SH-SY5Y (cell line): ENCODE data around the gene TICAM2.

Experiments
- GATA2 ChIP-seq: IDR thresholded peaks from 2 replicates; pipeline ENCODE4 v1.6.1; 2011; ENCODE audit warnings: mild to moderate bottlenecking, low read depth, low read length
- GATA3 ChIP-seq: IDR thresholded peaks from 2 replicates; pipeline ENCODE4 v1.6.1; 2011; ENCODE audit warnings: low read depth, mild to moderate bottlenecking, low read length, moderate library complexity

Gene TICAM2

DNA sequence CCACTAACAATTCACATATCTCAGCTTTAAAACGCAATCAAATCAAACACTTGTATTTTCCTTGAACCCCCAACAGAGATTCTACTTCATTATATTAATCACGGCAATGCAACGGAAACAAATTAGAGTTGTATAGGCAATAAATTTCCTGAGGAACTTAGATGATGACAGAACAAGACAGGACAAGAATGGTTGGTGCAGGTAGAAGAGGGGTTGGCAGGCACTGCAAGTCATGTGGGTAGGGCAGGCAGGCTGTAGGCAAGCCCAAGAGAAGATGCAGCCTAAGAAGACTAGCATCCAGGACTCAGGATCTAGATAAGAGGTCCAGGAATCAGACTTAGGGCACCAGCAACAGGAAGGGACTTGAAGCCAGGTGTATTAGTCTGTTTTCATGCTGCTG, 41.1 kb downstream of the TICAM2 start:
- TF ChIP-seq GATA3 (no peak), GATA2 (no peak)

DNA sequence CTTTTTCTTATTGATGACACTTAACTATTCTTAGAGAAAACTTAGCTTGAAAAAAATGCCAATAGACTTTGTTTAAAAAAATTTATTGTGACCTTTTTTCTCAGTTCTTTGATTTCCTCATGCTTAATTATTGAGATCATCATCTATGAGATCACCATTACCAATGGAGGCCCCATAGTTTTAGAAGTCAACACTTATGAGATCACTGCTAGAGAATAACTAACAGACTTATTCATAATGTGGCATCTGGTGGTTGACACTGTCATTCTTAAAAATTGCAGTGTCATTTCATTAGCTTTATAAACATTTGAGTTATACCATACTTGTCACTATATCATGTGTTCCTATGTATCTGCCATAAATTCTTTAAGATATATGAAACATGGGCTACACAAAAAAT, 42.8 kb downstream of the TICAM2 start:
- TF ChIP-seq GATA3 = no peak
- no peak for TF ChIP-seq GATA2

DNA sequence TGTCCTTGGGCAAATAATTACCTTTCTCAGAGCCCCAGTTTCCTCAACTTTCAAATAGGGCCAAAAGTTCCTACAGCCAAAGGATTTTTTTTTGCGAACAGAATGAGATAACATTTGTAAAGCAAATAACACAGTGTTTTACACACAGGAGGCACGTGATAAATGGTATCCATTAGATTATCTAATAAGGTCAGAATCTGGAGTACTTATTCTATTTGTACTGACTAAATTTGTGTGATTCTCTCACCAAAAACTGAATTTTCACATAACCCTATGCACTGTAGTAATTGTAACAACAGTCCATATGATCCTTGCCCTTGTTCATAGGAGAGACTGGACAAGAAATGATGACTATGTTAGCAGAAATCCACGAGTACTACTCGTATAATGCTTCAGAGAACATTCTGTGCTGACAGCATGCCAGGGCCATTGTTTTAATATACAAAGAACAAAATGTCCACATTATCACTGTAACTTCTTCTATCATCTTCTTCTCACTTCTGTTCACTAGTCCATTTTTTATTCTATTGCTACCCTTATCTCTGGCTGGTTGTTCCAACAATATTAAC, 43.8 kb downstream of the TICAM2 start:
- TF ChIP-seq GATA2 (no peak), GATA3 (no peak)

- TF ChIP-seq GATA3 = no peak
- no peak for TF ChIP-seq GATA2
These were observed 44.5 kb downstream of the TICAM2 start for GRCh38 chr5:115557667-115558387.

- TF ChIP-seq GATA3 (no peak), GATA2 (no peak)
These were observed 46.0 kb downstream of the TICAM2 start for GRCh38 chr5:115556276-115556675.

GRCh38 chr5:115555084-115555633, 47.1 kb downstream of the TICAM2 start:
- TF ChIP-seq GATA3 (no peak), GATA2 (no peak)

DNA sequence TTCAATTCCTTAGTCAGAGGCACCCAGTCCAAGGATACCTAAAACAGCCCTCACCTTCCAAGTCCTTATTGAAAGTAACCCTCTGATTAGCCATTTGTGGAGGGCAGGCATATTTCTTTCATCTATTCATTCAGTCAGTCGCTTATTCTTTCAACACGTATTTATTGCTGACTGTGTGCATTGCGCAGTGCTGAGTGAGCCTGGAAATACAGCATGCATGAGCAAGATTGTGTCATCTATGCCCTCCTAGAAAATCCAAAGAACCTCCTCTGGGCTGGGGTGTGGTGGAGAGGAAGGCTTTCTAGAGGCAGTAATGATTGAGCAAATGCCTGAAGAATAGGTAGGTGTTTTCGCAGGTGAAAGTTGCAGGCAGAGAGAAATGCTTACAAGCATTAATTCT, 49.2 kb downstream of the TICAM2 start:
- no peak for TF ChIP-seq GATA2
- TF ChIP-seq GATA3 = no peak

GRCh38 chr5:115551415-115551814, 50.9 kb downstream of the TICAM2 start:
- TF ChIP-seq GATA3 = no peak

DNA sequence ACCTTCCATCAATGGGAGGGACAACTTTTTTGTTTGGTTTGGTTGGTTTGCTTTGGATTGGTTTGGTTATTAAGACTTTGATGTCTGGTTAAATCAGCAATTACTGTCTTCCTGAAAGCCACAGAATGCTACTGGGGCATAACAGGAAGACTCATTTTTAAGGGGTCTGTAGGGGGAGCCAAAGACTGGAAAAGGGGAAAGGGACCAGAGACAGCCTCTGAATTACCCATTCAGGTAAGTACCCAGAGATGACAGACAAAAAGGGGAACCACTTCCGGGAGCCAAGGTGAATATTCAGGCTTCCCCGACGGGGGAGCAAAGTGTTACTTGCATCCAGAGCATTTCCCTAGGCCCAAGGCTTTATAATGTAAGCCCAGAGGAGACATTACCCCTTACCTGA, 53.1 kb downstream of the TICAM2 start:
- TF ChIP-seq GATA2 (no peak), GATA3 (no peak)

DNA sequence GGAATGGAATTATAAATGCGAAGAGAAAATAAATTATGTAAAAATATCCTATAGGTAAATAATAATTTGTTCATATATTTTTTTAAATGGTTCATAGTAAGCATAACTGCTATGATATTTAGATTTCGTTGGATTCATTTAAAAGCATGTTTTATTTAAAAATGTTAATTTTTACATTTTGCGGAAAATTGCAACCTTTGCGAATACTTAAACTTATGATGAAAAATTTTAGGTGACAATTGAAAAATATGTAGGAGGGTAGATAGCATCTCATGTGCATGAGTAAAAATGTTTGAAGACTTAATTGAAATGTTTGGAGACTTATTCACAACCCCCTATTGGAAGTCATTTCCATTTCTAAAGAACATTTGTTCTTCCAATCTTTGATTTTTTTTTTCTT, 53.6 kb downstream of the TICAM2 start:
- TF ChIP-seq GATA3 (no peak), GATA2 (no peak)

GRCh38 chr5:115545351-115545882, 56.9 kb downstream of the TICAM2 start:
- TF ChIP-seq GATA2 (no peak), GATA3 (no peak)

DNA sequence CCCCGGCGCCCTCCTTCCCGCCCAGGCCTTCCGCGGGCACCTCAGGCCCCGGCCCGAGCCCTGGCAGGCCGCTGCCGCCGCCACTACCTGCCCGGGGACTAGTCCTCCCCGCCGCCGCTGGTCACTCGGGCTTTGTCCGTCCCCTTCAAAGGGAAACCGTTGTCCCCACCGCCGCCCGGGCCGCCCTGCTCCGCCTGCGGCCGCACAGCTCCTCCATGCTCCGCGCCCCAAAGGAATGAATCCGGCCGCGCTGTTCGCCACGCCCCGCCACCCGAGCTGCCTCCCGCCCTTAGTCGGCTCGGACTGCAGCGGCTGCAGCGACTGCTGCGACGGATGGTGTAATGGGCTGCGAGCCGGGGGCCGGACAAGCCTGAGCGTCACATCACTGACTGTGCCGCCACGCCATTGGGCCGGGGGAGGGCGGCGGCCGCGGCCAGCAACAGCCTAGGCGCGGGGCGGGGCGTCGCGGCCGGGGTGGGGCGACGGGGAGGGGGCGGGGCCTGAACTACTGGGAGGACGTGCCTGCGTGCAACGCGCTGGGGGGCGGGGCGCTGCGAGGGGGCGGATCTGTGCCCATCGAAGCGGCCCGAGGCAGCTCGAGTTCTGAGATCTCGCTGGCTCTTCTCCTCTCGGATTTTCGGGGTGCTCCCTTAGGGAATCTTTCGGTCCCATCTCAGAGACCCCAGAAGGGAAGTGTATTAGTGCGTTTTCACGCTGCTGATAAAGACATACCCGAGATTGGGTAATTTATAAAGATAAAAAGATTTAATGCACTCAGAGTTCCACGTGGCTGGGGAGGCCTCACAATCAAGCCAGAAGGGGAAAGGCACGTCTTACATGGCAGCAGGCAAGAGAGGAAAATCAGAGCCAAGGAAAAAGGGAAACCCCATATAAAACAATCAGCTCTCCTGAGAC, 57.6 kb downstream of the TICAM2 start, which contains the start of gene FEM1C:
TSS of gene FEM1C (minus strand) at position 340 of the 915 bp plus-strand sequence. CDS start 1,282 bp downstream, outside the sequence.
- TF ChIP-seq GATA3 (no peak), GATA2 (no peak)

- TF ChIP-seq GATA3 = no peak
- TF ChIP-seq GATA2 = no peak
These were observed 58.2 kb downstream of the TICAM2 start for GRCh38 chr5:115544043-115544435.
